Measurements from ENCODE around the gene ABCC1. TPM values are rescaled to one million over a fixed set of nuclear protein-coding genes. Genes with fewer than 3 reads are reported as not detected.

ABCC1 gene
- total and polyA plus RNA-seq, 2 of the 8 experiments (the other 6 are each of a cell fraction or from before 2014, with no cell fraction given), result 42.6 to 66.8 TPM

DNA sequence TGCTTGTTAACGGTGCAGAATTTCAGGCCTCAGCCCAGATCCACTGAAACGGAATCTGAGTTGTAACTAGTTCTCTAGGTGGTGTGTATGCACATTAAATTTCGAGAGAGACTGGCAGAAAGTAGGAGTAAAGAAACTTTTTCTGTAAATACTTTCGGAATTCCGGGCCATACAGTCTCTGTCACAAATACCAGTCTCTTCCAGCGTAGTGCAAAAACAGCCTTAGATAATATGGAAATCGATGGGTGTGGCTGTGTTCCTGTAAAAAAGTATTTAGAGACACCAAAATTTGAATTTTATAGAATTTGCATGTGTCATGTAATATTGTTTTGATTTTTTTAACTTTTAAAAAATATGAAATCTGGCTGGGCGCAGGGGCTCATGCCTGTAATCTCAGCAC lies 109.7 kb downstream of the ABCC1 start:
- FAIRE-seq (no peak), DNase-seq (ENCODE audit: low read depth in 1 of 2, low spot score in 2 of 2) (no peak)
- Histone ChIP-seq H3K27me3 (replicated peaks in 1 of 4; ENCODE audit: control insufficient read depth in 3 of 4, extremely low read depth in 1 of 4, insufficient read depth in 3 of 4, low read length in 3 of 4) (no peaks in the 10 kb centered on the region), H3K56ac (replicated peaks; ENCODE audit: insufficient read length, low read depth, low read length) (no peak overlapping the region), H4K8ac (ENCODE audit: extremely low read depth, insufficient read depth, low read length) (no peak overlapping the region), H3K4me1 (replicated peaks in 1 of 4; ENCODE audit: control insufficient read depth in 3 of 4, insufficient read depth in 4 of 4, low read length in 3 of 4) (no peaks in the 10 kb centered on the region), H3K4me3 (ENCODE audit: extremely low read depth in 1 of 4, insufficient read depth in 2 of 4, low read depth in 3 of 4, low read length in 4 of 4) (no peak overlapping the region), H3K4me2 (ENCODE audit: insufficient read depth in 1 of 2, low read depth in 2 of 2, low read length in 2 of 2) (no peak overlapping the region), H4K20me1 (replicated peaks in 1 of 2; ENCODE audit: control insufficient read depth in 1 of 2, insufficient read depth in 2 of 2, low read length in 2 of 2) (peaks cover 0 to 6% of the 10 kb centered on the region in 2 experiments), H3K4ac (replicated peaks; ENCODE audit: insufficient read length, low read depth, low read length) (no peak overlapping the region), H3K79me1 (ENCODE audit: low read depth, low read length) (no peaks in the 10 kb centered on the region; the same call in 1 of the 2 replicates), H2BK15ac (ENCODE audit: low read length) (no peak overlapping the region), H2BK5ac (ENCODE audit: low read depth, low read length) (no peak overlapping the region), H2BK12ac (ENCODE audit: low read depth, low read length) (no peak overlapping the region), H3K9ac (replicated peaks in 1 of 4; ENCODE audit: extremely low read depth in 1 of 4, low read depth in 3 of 4, low read length in 3 of 4) (no peak overlapping the region), H3K36me3 (ENCODE audit: control insufficient read depth in 2 of 4, insufficient read depth in 4 of 4, low read length in 3 of 4) (peaks cover 11 to 55% (median 21%) of the 10 kb centered on the region in 4 experiments; a peak in 7 of 8 replicates), H3K27ac (ENCODE audit: low read depth, low read length) (no peak overlapping the region), H3K23me2 (ENCODE audit: low read depth, low read length) (no peaks in the 10 kb centered on the region), H3K14ac (ENCODE audit: insufficient read length) (no peak overlapping the region), H2BK20ac (ENCODE audit: low read length) (no peak overlapping the region), H3K18ac (ENCODE audit: extremely low read depth, low read length) (no peak overlapping the region), H4K91ac (replicated peaks; ENCODE audit: insufficient read length, low read length) (no peak overlapping the region), H4K5ac (ENCODE audit: insufficient read length, low read depth, low read length) (no peak overlapping the region), H3K79me2 (ENCODE audit: control insufficient read depth in 1 of 2, insufficient read depth in 2 of 2, low read length in 2 of 2) (no peaks in the 10 kb centered on the region; a peak in 1 of 4 replicates), H2BK120ac (replicated peaks; ENCODE audit: low read depth, low read length) (no peak overlapping the region), H2AFZ (ENCODE audit: low read length) (no peak overlapping the region), H2AK5ac (ENCODE audit: low read depth, low read length) (no peak overlapping the region), H3K9me3 (ENCODE audit: insufficient read depth in 2 of 2, low read depth in 1 of 2, low read length in 1 of 2) (no peaks in the 10 kb centered on the region), H3K23ac (ENCODE audit: insufficient read length) (no peak overlapping the region)
- ChIA-PET POLR2A (ENCODE audit: partially characterized antibody) (no interaction called here), CTCF (ENCODE audit: partially characterized antibody) (no interaction called here)
- 83% methylated on average over 8 of the region's 8 CpGs; no CpG with 5 or more reads in 1 of the 2 experiments for WGBS, 2 experiments (ENCODE audit: extremely low coverage in 1 of 2, insufficient coverage in 1 of 2, insufficient read length in 1 of 2, insufficient replicate concordance in 2 of 2, low coverage in 1 of 2, low lambda C conversion rate in 2 of 2, missing lambda C conversion rate in 1 of 2)
- TF ChIP-seq CREB1 (IDR thresholded peaks at IDR 0.05) (no peak), SAP30 (IDR thresholded peaks at IDR 0.05; ENCODE audit: insufficient read depth, insufficient replicate concordance, low read length) (no peak), TAF1 (IDR thresholded peaks at IDR 0.05; ENCODE audit: low read depth, low read length) (no peak)
